ENCODE measurements around the gene CHD2. TPM values are rescaled to one million over a fixed set of nuclear protein-coding genes. Genes with fewer than 3 reads are reported as not detected.
"Not testable (repeated sequence)": the region's sequence is repeated elsewhere in the genome, so short reads cannot be mapped to it uniquely, and the experiment has no call there.

CHD2 gene
- total and polyA plus RNA-seq, 2 donors, result 29.9 to 210 TPM

GRCh38 chr15:92906020-92906419 lies 5.9 kb downstream of the CHD2 start:
- Histone ChIP-seq H3K4me3 (ENCODE audit: low read depth, low read length) (no peak overlapping the region), H3K36me3 (ENCODE audit: insufficient read depth) (peaks cover 2% of the 10 kb centered on the region), H3K4me1 (ENCODE audit: insufficient read depth) (no peaks in the 10 kb centered on the region), H3K27ac (ENCODE audit: low read depth) (peak overlapping the region; percentile 90)
- no peak for DNase-seq (ENCODE audit: extremely low spot score)
- 21% methylated on average over 3 of the region's 3 CpGs for WGBS

DNA sequence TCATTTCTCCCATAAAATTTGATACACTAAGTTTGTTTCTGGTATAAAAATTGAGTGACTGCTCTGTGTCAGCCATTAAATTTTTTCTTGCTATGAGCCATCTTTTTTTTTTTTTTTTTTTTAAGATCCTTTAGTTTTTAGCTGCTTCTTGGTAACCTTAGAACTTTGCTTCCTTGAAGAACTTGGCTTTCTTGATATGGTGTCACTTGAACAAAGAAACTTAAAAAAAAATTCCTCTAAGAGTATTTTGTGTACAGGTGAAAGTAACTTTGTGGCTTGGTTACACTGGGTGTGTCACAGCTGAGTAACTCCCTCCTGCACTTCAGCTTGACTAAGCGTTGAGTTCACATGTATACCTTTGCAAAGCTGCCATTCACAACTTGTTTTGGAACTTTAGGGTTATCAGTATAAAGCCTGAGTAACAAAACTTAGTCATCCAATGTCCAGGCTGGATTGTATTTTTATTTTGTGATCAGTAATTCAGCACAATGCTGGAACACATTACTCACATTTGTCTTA lies 6.5 kb downstream of the CHD2 start:
- Histone ChIP-seq H3K27ac (ENCODE audit: low read depth) (peak overlapping the region; percentile 90), H3K36me3 (ENCODE audit: insufficient read depth) (peaks cover 2% of the 10 kb centered on the region), H3K4me3 (ENCODE audit: low read depth, low read length) (no peak overlapping the region), H3K4me1 (ENCODE audit: insufficient read depth) (no peaks in the 10 kb centered on the region)
- 64% methylated on average over 1 of the region's 1 CpG for WGBS
- no peak for DNase-seq (ENCODE audit: extremely low spot score)

GRCh38 chr15:92907229-92907628 lies 7.1 kb downstream of the CHD2 start:
- Histone ChIP-seq H3K4me3 (ENCODE audit: low read depth, low read length) (no peak overlapping the region), H3K27ac (ENCODE audit: low read depth) (peak overlapping the region; percentile 85), H3K36me3 (ENCODE audit: insufficient read depth) (peaks cover 2% of the 10 kb centered on the region), H3K4me1 (ENCODE audit: insufficient read depth) (no peaks in the 10 kb centered on the region)
- WGBS, result 18% methylated on average over 1 of the region's 1 CpG
- no peak for DNase-seq (ENCODE audit: extremely low spot score)

- 9% methylated on average over 5 of the region's 5 CpGs for WGBS
- H3K27ac ChIP-seq (ENCODE audit: low read depth), result peak overlapping the region; percentile 85
- H3K36me3 ChIP-seq (ENCODE audit: insufficient read depth), result peaks cover 2% of the 10 kb centered on the region
- H3K4me1 ChIP-seq (ENCODE audit: insufficient read depth), result no peaks in the 10 kb centered on the region
- H3K4me3 ChIP-seq (ENCODE audit: low read depth, low read length), result peak overlapping the region; percentile 18
- no peak for DNase-seq (ENCODE audit: extremely low spot score)
These were observed 8.0 kb downstream of the CHD2 start for GRCh38 chr15:92907896-92908712.

DNA sequence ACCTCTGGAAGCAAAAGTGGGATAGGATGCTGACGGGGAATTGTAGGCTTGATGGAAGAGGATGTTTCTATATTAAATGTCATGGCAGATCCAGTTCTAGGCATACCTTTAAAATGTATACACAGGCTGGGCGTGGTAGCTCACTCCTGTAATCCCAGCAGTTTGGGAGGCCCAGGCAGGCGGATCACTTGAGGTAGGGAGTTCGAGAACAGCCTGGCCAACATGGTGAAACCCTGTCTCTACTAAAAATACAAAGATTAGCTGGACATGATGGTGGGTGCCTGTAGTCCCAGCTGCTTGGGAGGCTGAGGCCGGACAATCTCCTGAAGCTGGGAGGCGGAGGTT lies 8.6 kb downstream of the CHD2 start:
- WGBS, result 83% methylated on average over 6 of the region's 6 CpGs
- Histone ChIP-seq H3K4me3 (ENCODE audit: low read depth, low read length) (no peak overlapping the region), H3K4me1 (ENCODE audit: insufficient read depth) (peaks cover 2% of the 10 kb centered on the region), H3K36me3 (ENCODE audit: insufficient read depth) (no peaks in the 10 kb centered on the region), H3K27ac (ENCODE audit: low read depth) (peak overlapping the region; percentile 85)
- no peak for DNase-seq (ENCODE audit: extremely low spot score)

DNA sequence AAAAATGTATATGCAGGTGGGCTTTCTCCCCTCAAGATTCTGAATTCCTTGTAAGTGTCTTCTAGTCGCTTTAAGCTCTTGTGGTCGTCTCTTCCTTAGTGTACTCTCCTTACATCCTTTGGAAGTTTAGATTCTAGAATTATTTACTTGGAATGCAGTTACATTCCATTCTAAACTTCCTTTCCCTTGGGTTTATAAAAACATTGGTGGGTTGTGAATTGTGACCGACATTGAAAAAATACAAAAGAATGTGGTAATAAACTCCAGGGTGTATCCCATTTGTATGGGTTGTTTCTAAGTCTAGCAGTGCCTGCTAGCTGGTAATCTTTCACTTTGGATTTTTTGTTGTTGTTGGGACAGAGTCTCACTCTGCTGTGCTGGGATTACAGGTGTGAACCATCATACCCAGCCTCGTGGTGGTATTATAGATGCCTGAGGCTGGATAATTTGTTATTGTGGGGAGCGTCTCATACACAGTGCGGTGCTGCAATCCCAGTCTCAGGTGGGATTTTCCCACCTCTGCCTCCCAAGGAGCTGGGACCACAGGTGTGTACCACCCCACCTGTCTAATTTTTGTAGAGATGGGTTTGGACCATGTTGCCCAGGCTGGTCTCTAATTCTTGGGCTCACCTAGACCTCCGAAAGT lies 9.1 kb downstream of the CHD2 start:
- H3K27ac ChIP-seq (ENCODE audit: low read depth), result peak overlapping the region; percentile 85
- H3K4me1 ChIP-seq (ENCODE audit: insufficient read depth), result peaks cover 2% of the 10 kb centered on the region
- no peaks in the 10 kb centered on the region for H3K36me3 ChIP-seq (ENCODE audit: insufficient read depth)
- WGBS, result 45% methylated on average over 7 of the region's 7 CpGs
- DNase-seq (ENCODE audit: extremely low spot score), result no peak
- no peak overlapping the region for H3K4me3 ChIP-seq (ENCODE audit: low read depth, low read length)

DNA sequence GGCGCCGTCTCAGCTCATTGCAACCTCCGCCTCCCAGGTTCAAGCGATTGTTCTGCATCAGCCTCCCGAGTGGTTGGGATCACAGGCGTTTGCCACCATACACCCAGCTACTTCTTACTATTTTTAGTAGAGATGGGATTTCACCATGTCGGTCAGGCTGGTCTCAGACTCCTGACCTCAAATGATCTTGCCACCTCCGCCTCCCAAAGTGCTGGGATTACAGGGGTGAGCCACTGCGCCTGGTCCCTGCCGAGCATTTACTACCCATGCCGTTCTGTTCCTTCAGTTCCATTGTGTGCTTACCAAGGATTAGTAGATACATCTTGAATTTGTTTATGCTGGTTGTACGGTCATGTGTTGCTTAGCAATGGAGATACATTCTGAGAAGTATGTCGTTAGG lies 10.3 kb downstream of the CHD2 start:
- peak overlapping the region; percentile 58 for H3K27ac ChIP-seq (ENCODE audit: low read depth)
- no peaks in the 10 kb centered on the region for H3K36me3 ChIP-seq (ENCODE audit: insufficient read depth)
- peaks cover 2% of the 10 kb centered on the region for H3K4me1 ChIP-seq (ENCODE audit: insufficient read depth)
- DNase-seq (ENCODE audit: extremely low spot score), result no peak
- no peak overlapping the region for H3K4me3 ChIP-seq (ENCODE audit: low read depth, low read length)
- 77% methylated on average over 13 of the region's 13 CpGs for WGBS

DNA sequence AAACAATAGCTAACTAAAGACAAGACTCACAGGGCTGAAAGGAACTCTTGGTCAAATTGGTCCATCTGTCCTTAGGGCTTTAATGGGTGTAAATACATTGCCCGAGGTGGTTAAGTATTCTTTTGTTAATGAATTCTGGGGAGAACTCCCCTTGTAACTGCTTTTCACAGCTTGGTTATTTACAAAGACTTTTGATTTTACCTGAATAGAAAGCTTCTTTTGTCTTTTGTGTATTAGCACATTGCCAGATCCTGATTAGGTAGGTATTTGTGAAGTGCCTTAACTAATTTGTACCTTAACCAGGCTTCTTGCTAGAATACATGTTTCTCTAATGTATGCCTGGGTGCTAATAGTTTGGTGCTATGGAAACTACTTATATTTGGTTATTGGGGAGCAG lies 14.0 kb downstream of the CHD2 start:
- H3K4me3 ChIP-seq (ENCODE audit: low read depth, low read length), result no peak overlapping the region
- peaks cover 2% of the 10 kb centered on the region for H3K4me1 ChIP-seq (ENCODE audit: insufficient read depth)
- H3K36me3 ChIP-seq (ENCODE audit: insufficient read depth), result no peaks in the 10 kb centered on the region
- no peak for DNase-seq (ENCODE audit: extremely low spot score)
- no peak overlapping the region for H3K27ac ChIP-seq (ENCODE audit: low read depth)
- 53% methylated on average over 1 of the region's 1 CpG for WGBS

DNA sequence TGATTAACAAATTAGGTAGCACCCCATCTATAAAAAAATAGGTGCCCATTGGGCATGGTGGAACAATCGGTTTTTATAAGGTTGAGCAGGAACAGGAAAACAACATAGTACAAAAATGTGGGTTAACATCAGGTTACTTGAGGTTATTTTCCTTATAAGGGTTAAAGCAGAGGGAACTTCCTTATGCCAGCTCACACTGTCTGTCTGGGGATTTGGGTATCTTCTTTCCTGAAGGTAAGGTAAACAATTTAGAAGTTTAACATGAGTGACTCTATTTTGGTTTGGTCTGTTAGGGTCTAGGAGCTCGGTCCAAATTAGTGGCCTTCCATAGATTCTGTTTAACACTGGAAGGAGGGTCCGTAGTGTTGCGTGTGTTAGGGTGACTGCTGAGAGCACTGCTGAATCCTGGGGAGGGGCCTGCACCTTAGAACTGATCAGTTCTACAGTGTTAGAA lies 14.7 kb downstream of the CHD2 start:
- Histone ChIP-seq H3K36me3 (ENCODE audit: insufficient read depth) (no peaks in the 10 kb centered on the region), H3K27ac (ENCODE audit: low read depth) (no peak overlapping the region), H3K4me1 (ENCODE audit: insufficient read depth) (peaks cover 2% of the 10 kb centered on the region), H3K4me3 (ENCODE audit: low read depth, low read length) (no peak overlapping the region)
- 47% methylated on average over 4 of the region's 4 CpGs for WGBS
- no peak for DNase-seq (ENCODE audit: extremely low spot score)

GRCh38 chr15:92915766-92916435 lies 15.8 kb downstream of the CHD2 start:
- Histone ChIP-seq H3K27ac (ENCODE audit: low read depth) (no peak overlapping the region), H3K4me3 (ENCODE audit: low read depth, low read length) (no peak overlapping the region), H3K36me3 (ENCODE audit: insufficient read depth) (no peaks in the 10 kb centered on the region), H3K4me1 (ENCODE audit: insufficient read depth) (peaks cover 2% of the 10 kb centered on the region)
- DNase-seq (ENCODE audit: extremely low spot score), result no peak
- 84% methylated on average over 4 of the region's 4 CpGs for WGBS

- Histone ChIP-seq H3K4me3 (ENCODE audit: low read depth, low read length) (no peak overlapping the region), H3K27ac (ENCODE audit: low read depth) (peak overlapping the region; percentile 86), H3K4me1 (ENCODE audit: insufficient read depth) (peaks cover 4% of the 10 kb centered on the region), H3K36me3 (ENCODE audit: insufficient read depth) (no peaks in the 10 kb centered on the region)
- DNase-seq (ENCODE audit: extremely low spot score), result peak; percentile 96
- WGBS, result 25% methylated on average over 11 of the region's 11 CpGs
These were observed 17.7 kb downstream of the CHD2 start for GRCh38 chr15:92917598-92918407.

- not testable (repeated sequence) for H3K36me3 ChIP-seq (ENCODE audit: insufficient read depth); DNase-seq (ENCODE audit: extremely low spot score); H3K4me3 ChIP-seq (ENCODE audit: low read depth, low read length); H3K27ac ChIP-seq (ENCODE audit: low read depth); H3K4me1 ChIP-seq (ENCODE audit: insufficient read depth)
- WGBS, result 68% methylated on average over 9 of the region's 9 CpGs
These were observed 18.8 kb downstream of the CHD2 start for GRCh38 chr15:92918881-92919280.

GRCh38 chr15:92920595-92921161 lies 20.6 kb downstream of the CHD2 start:
- 43% methylated on average over 5 of the region's 5 CpGs for WGBS
- peak; percentile 63 for DNase-seq (ENCODE audit: extremely low spot score)
- Histone ChIP-seq H3K4me1 (ENCODE audit: insufficient read depth) (peaks cover 2% of the 10 kb centered on the region), H3K4me3 (ENCODE audit: low read depth, low read length) (no peak overlapping the region), H3K27ac (ENCODE audit: low read depth) (peak overlapping the region; percentile 61), H3K36me3 (ENCODE audit: insufficient read depth) (peaks cover 2% of the 10 kb centered on the region)
